ENCODE results near the gene SPATA2L.

Gene SPATA2L

GRCh38 chr16:89653656-89654295, 47.7 kb downstream of the SPATA2L start:
- no peak for DNase-seq

GRCh38 chr16:89651584-89651983, 49.9 kb downstream of the SPATA2L start:
- no peak for DNase-seq

- no peak for DNase-seq
Observed at GRCh38 chr16:89646906-89647305, 54.6 kb downstream of the SPATA2L start.
